Natural killer cell treated with Interleukin-12 subunit alpha and Interleukin-12 subunit beta and Interleukin-15 and Interleukin-18, amount 100 ng/mL, for 72 hours (primary cell): ENCODE results near the gene OSGIN1. TPM values are rescaled to one million over a fixed set of nuclear protein-coding genes. Genes with fewer than 3 reads are reported as not detected.
A peak's percentile ranks its signal among the peaks of the same experiment; 100 is the strongest.

Source experiments
- ATAC-seq, 2 donors: fragments of 150-1000 bp; cut with Tn5 transposase in 1 of 2; sonication (Bioruptor Pico), chemical (Tn5 transposase) in 1 of 2; 2 replicates each; pipeline ENCODE4 v1.10.0; 2021
- DNase-seq: peaks from one replicate; pipeline ENCODE4 v3.0.0; 2022; ENCODE audit warnings: low spot score
- H3K27ac Mint-ChIP-seq, 2 donors: 1 replicate in 1 of 2; 2 replicates in 1 of 2; pipeline ENCODE4 v1.8.0; 2022; ENCODE audit warnings: mixed read lengths in 2 of 2, mild to moderate bottlenecking in 1 of 2, moderate library complexity in 1 of 2
- H3K27me3 Mint-ChIP-seq, 2 donors: 1 replicate in 1 of 2; 2 replicates in 1 of 2; pipeline ENCODE4 v1.8.0; 2022; ENCODE audit warnings: mixed read lengths in 2 of 2
- H3K36me3 Mint-ChIP-seq: one replicate; pipeline ENCODE4 v1.8.0; 2022; ENCODE audit warnings: mixed read lengths
- H3K4me1 Mint-ChIP-seq, 2 donors: 1 replicate in 1 of 2; 2 replicates in 1 of 2; pipeline ENCODE4 v1.8.0; 2022; ENCODE audit warnings: low read depth in 2 of 2, mixed read lengths in 2 of 2, mild to moderate bottlenecking in 1 of 2
- H3K4me3 Mint-ChIP-seq: one replicate; pipeline ENCODE4 v1.8.0; 2022; ENCODE audit warnings: mixed read lengths
- H3K9me3 Mint-ChIP-seq: 2 replicates; pipeline ENCODE4 v1.8.0; 2022; ENCODE audit warnings: mixed read lengths
- total RNA-seq, 2 donors: library from RNA; stranded (reverse); gene quantifications; one replicate each; pipeline ENCODE4 v1.2.3, GENCODE V29; 2022

The OSGIN1 gene
- total RNA-seq, 2 donors from 2014 or later = 0.38 TPM; not detected in 1

DNA sequence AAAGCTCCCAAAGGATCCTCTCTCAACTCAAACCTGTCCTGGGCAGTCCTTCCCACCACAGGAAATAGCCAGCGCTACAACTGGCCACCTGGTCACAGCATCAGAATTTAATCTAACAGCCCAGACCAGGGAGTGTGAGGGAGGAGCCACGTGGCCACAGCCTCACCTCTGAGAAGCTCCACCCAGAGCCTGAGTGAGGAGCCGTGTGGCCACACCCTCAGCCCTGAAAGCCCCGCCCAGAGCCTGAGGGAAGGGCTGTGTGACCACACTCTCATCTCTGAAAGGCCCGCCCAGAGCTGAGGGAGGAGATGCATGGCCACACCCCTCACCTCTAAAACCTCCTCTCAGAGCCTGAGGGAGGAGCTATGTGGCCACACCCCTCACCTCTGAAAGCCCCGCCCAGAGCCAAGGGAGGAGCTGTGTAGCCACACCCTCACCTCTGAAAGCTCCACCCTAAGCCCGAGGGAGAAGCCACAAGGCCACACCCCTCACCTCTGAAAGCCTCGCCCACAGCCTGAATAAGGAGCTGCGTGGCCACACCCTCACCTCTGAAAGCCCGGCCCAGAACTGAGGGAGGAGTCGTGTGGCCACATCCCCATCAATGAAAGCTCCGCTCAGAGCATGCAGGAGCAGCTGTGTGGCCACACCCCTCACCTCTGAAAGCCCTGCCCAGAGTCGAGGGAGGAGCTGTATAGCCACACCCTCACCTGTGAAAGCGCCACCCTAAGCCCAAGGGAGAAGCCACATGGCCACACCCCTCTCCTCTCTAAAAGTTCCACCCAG, 60.9 kb downstream of the OSGIN1 start:
- peak; percentile 78 to 85 for ATAC-seq
- Mint-ChIP-seq H3K36me3 (no peaks in the 10 kb centered on the region), H3K9me3 (peaks cover 3% of the 10 kb centered on the region), H3K27me3 (no peaks in the 10 kb centered on the region), H3K4me3 (no peak overlapping the region), H3K4me1 (peaks cover 4 to 6% of the 10 kb centered on the region in 2 donors), H3K27ac (no peak overlapping the region)
- peak; percentile 65 for DNase-seq

DNA sequence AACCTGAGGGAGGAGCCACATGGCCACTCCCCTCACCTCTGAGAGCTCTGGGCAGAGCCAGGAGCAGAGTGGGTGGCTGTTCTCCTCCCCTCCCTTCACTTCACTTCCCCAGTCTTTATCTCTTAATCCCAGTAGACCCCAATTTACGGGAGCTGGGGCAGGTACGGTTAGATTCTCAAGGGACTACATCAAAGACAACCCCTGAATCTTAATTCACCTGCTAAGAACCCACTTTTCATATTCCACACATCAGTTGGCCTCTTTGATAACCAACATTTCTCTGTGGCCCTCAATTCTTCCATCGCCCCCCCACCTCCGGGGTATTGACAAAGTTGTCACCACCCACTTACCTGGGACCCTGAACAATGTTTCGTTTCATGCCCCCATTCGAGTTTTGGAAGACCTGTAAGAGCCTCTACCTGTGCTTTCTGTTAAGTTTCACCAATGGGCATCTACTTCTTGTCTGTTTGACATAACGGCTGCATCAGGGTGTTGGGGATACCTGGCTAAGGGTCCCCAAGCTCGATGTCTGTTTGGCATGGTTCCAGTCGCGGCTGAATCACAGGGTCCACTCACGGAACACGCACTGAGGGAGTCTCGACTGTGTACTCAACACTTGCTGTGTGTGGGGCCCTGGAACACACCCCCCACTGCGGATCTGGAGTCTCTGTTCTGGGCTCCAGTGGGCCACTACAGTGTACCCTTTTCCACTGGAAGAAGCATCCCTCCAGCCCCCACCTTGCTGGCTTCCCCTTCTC, 61.7 kb downstream of the OSGIN1 start:
- H3K36me3 Mint-ChIP-seq = no peaks in the 10 kb centered on the region
- H3K4me1 Mint-ChIP-seq = peaks cover 4 to 6% of the 10 kb centered on the region in 2 donors
- no peak overlapping the region for H3K4me3 Mint-ChIP-seq
- no peaks in the 10 kb centered on the region for H3K27me3 Mint-ChIP-seq
- no peak for ATAC-seq
- no peak overlapping the region for H3K27ac Mint-ChIP-seq
- no peak for DNase-seq
- H3K9me3 Mint-ChIP-seq = peaks cover 3% of the 10 kb centered on the region

DNA sequence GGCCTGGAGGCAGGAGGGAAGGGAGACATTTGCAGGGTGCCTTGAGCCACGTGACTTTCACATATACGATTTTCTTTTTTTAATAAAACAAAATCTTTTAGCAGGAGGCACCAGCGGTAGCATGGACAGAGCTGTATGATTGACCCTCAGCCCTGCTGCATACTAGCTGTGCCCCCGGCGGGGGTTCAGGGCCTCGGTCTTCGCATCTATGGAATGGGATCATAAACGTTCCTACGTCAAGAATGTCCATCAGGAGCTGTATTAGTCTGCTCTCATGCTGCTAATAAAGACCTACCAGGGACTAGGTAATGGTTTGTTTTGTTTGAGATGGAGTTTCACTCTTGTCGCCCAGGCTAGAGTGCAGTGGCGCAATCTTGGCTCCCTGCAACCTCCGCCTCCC, 62.4 kb downstream of the OSGIN1 start:
- Mint-ChIP-seq H3K36me3 (no peaks in the 10 kb centered on the region), H3K27me3 (no peaks in the 10 kb centered on the region), H3K27ac (no peak overlapping the region), H3K9me3 (peaks cover 3% of the 10 kb centered on the region), H3K4me1 (peaks cover 4 to 6% of the 10 kb centered on the region in 2 donors), H3K4me3 (no peak overlapping the region)
- ATAC-seq (no peak), DNase-seq (no peak)

Other genes with a start within 250 kb of the OSGIN1 start
- gene HSBP1, start 145.3 kb upstream of the OSGIN1 start, total RNA-seq = 10 to 100 TPM; 30.5 to 64.5 TPM
- 1 to 10 TPM; 6.1 to 7.1 TPM for gene MLYCD, start 54.1 kb upstream of the OSGIN1 start, total RNA-seq
- not detected for gene NECAB2, start 15.0 kb downstream of the OSGIN1 start, total RNA-seq
- not detected for gene SLC38A8, start 89.6 kb downstream of the OSGIN1 start, total RNA-seq
- gene MBTPS1, start 163.7 kb downstream of the OSGIN1 start, total RNA-seq = 10 to 100 TPM; 65.4 to 83.4 TPM
- gene HSDL1, start 191.9 kb downstream of the OSGIN1 start, total RNA-seq = 10 to 100 TPM in 1 of 2 donors, 1 to 10 TPM in 1; 7.3 to 21.0 TPM
- not detected for gene DNAAF1, start 192.1 kb downstream of the OSGIN1 start, total RNA-seq
- gene TAF1C, start 233.8 kb downstream of the OSGIN1 start, total RNA-seq = 10 to 100 TPM; 50.4 to 92.3 TPM
- gene ADAD2, start 237.9 kb downstream of the OSGIN1 start, total RNA-seq = not detected